NB4 (cell line): ENCODE measurements around the gene MRPL28.

Experiments used
- CTCF ChIP-seq: IDR thresholded peaks from one replicate; pipeline ENCODE4 v1.5.1; 2012; ENCODE audit warnings: low read depth, low read length
- POLR2A ChIP-seq: IDR thresholded peaks from 2 replicates; pipeline ENCODE4 v1.6.1; 2011; ENCODE audit warnings: mild to moderate bottlenecking; ENCODE audit not compliant: insufficient read length; ENCODE audit errors: extremely low read depth

DNA sequence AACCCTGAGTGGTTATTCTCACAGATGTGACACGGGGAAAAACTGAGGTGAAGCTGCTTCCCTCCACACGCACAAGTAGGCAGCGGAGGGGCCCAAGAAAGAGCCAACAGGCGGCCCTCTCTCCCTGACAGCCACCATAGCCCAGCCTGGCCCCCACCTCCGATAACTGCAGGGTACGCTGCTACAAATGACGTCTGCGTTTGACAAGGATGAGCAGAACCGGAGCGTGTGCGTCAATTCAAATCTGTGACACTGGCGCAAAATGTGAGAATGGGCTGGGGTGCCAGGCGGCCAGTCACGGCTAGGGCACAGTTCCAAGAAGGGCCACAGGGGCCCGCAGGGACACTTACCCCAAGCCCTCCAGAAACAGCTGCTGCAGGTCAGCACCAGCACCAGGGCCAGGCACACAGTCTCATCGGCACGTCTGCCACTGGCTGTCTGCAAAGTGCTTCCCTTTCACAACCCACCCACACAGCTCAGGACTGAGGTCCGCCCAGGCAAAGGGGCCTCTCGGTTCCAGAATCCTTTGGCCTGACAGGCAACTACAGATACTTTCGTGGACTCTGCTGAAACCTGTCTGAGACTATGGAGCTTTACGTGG lies 32.3 kb downstream of the MRPL28 start:
- no peak for TF ChIP-seq CTCF
- no peak for TF ChIP-seq POLR2A
